Activated naive CD4-positive, alpha-beta T cell treated with anti-CD3 and anti-CD28 coated beads, Interleukin-2, amount 10 ng/mL, durations not matched to agents 7 days and 5 days (primary cell): ENCODE data around the gene AHI1.

Experiments
- CTCF ChIA-PET: fragments of 350-600 bp; sonication (Branson Sonifier 250); formaldehyde crosslinking; loops from one replicate; lab custom pipeline; 2021; ENCODE audit warnings: antibody characterized with exemption; lab: Charles Lee
- DNase-seq: peaks from one replicate; pipeline ENCODE4 v3.0.0-alpha.2; 2020
- H3K27ac Mint-ChIP-seq: one replicate; pipeline ENCODE4 v1.8.0; 2021; ENCODE audit warnings: mild to moderate bottlenecking, moderate library complexity, mixed read lengths
- H3K27me3 Mint-ChIP-seq: one replicate; pipeline ENCODE4 v1.8.0; 2021; ENCODE audit warnings: mild to moderate bottlenecking, mixed read lengths
- H3K36me3 Mint-ChIP-seq: one replicate; pipeline ENCODE4 v1.8.0; 2021; ENCODE audit warnings: mixed read lengths
- H3K4me1 Mint-ChIP-seq: one replicate; pipeline ENCODE4 v1.8.0; 2021; ENCODE audit warnings: mixed read lengths
- H3K4me3 Mint-ChIP-seq: one replicate; pipeline ENCODE4 v1.8.0; 2021; ENCODE audit warnings: mild to moderate bottlenecking, moderate library complexity, mixed read lengths
- H3K9me3 Mint-ChIP-seq: one replicate; pipeline ENCODE4 v1.8.0; 2021; ENCODE audit warnings: mixed read lengths

AHI1 gene

GRCh38 chr6:135497412-135498184 is at the start of gene AHI1:
Gene AHI1, minus strand, starts transcription at chr6:135497740. Its CDS starts 5,503 bp downstream, at chr6:135492237.
- CTCF ChIA-PET = interaction anchor here (1.5 to 2.4 kb wide), 2 partner anchors 11 to 38 kb away, joined by 3 to 13 read pairs; no protein-coding TSS in a partner anchor
- Mint-ChIP-seq H3K4me1 (peaks cover 16% of the 10 kb centered on the region), H3K27ac (no peak within 1 kb of the TSS), H3K4me3 (no peak within 1 kb of the TSS), H3K27me3 (no peaks in the 10 kb centered on the region), H3K9me3 (no peaks in the 10 kb centered on the region), H3K36me3 (peaks cover 7% of the 10 kb centered on the region)
- peak; percentile 90 for DNase-seq

GRCh38 chr6:135546680-135547418 is 49.3 kb upstream of the AHI1 start:
- Mint-ChIP-seq H3K9me3 (peaks cover 2% of the 10 kb centered on the region), H3K27me3 (peaks cover 26% of the 10 kb centered on the region), H3K36me3 (peaks cover 4% of the 10 kb centered on the region), H3K4me1 (peaks cover 3% of the 10 kb centered on the region), H3K4me3 (no peak overlapping the region), H3K27ac (no peak overlapping the region)
- CTCF ChIA-PET = interaction anchor here (0.7 kb wide), 1 partner anchor 363 kb away, joined by 3 read pairs; no protein-coding TSS in a partner anchor
- no peak for DNase-seq

DNA sequence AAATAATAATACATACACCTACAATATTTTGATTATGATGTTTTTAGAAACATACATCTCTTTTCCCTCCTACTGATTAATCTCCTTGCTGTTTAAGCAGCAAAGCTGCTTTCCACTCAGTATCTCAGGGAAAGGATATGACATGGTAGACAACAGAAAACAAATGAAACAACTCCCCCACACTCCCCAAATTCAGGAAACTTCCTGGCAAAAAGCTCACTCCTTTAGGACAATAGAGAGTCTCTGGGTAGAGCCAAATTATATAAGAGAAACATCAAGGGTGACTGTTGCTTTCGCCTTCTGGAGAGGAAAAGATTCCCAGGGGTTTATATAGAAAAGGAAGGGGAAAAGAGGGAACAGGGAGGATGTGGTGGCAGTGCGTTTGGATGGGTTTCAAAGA is 48.7 kb upstream of the AHI1 start:
- Mint-ChIP-seq H3K4me3 (no peak overlapping the region), H3K36me3 (peaks cover 5% of the 10 kb centered on the region)
- CTCF ChIA-PET = no interaction called here

DNA sequence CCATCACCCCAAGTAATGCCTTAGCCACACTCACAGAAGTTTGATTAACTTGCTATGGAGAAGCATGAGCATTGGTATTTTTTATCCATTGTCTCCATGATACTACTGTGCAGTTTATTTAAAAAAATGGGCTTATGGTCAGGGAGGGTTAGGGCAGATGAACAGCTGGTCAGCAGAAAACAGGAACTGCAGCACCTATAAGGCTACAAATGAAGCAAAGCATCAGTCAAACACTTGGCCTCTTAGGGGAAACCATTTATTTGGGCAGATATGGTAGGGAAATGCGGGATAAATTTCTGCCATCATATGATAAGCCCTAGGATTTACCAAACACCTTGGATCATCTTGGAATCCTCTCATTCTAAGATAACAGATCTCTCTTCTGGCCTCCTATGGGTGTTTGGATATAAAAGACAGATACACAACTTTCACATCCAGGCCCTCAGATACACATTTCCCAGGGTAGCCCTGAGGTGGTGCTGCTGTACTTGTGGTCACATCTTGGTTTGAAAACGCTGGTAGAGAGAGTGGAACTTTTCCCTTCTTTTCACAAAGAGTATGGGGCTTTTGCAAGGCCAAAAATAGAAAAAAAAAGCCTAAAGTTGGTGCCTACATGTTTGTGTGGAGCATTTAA is 42.8 kb upstream of the AHI1 start:
- H3K9me3 Mint-ChIP-seq = peaks cover 4% of the 10 kb centered on the region
- peak; percentile 47 for DNase-seq
- H3K36me3 Mint-ChIP-seq = peaks cover 7% of the 10 kb centered on the region
- H3K4me3 Mint-ChIP-seq = no peak overlapping the region
- CTCF ChIA-PET = interaction anchor here (0.6 to 4.4 kb wide), 11 partner anchors 34 to 778 kb away, joined by 3 to 23 read pairs (median 4); no protein-coding TSS in a partner anchor
- H3K4me1 Mint-ChIP-seq = peaks cover 31% of the 10 kb centered on the region
- H3K27ac Mint-ChIP-seq = no peak overlapping the region
- H3K27me3 Mint-ChIP-seq = peaks cover 26% of the 10 kb centered on the region

More for the DNA sequence above, 48.7 kb upstream of the AHI1 start:
- peaks cover 3% of the 10 kb centered on the region for H3K4me1 Mint-ChIP-seq
- no peak overlapping the region for H3K27ac Mint-ChIP-seq
- H3K27me3 Mint-ChIP-seq = peaks cover 31% of the 10 kb centered on the region
- peaks cover 2% of the 10 kb centered on the region for H3K9me3 Mint-ChIP-seq
- DNase-seq = no peak

- DNase-seq = peak; percentile 34
- CTCF ChIA-PET = interaction anchor here (1.3 to 4.4 kb wide), 5 partner anchors 39 to 689 kb away, joined by 3 to 40 read pairs (median 6); no protein-coding TSS in a partner anchor
- peaks cover 29% of the 10 kb centered on the region for H3K4me1 Mint-ChIP-seq
- peak overlapping the region; percentile 61 for H3K27ac Mint-ChIP-seq
- peaks cover 7% of the 10 kb centered on the region for H3K36me3 Mint-ChIP-seq
- H3K27me3 Mint-ChIP-seq = peaks cover 20% of the 10 kb centered on the region
- no peak overlapping the region for H3K4me3 Mint-ChIP-seq
- H3K9me3 Mint-ChIP-seq = peaks cover 4% of the 10 kb centered on the region
Observed at GRCh38 chr6:135537741-135538301, 40.3 kb upstream of the AHI1 start.

DNA sequence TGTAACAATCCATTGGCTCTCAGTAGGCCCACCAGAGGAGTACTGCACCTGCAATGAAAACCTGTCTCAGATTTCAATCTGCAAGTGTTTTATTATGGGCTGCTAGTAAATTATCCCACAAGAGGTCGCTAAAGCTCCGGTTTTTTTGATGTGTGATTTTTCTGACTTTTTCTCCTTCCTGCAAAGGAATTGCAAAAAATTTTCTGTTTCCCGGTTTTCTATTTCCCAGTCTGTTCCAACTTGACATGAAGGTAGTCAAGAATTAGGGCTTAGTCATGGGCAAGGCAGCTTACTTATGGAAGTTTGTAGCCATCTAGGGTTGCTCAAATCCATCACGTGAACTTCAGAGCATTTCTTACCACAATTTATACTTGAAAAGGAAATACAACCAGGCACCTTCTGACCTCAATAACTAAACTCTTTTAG is 38.5 kb upstream of the AHI1 start:
- Mint-ChIP-seq H3K9me3 (peaks cover 2% of the 10 kb centered on the region), H3K36me3 (peaks cover 2% of the 10 kb centered on the region), H3K4me3 (peak overlapping the region; percentile 13), H3K4me1 (peaks cover 29% of the 10 kb centered on the region), H3K27me3 (peaks cover 6% of the 10 kb centered on the region), H3K27ac (no peak overlapping the region)
- DNase-seq = no peak
- CTCF ChIA-PET = interaction anchor here (0.6 to 4.1 kb wide), 29 partner anchors 10 to 713 kb away, joined by 3 to 40 read pairs (median 4); no protein-coding TSS in a partner anchor

- DNase-seq = no peak
- no peak overlapping the region for H3K4me3 Mint-ChIP-seq
- H3K9me3 Mint-ChIP-seq = peaks cover 2% of the 10 kb centered on the region
- peaks cover 2% of the 10 kb centered on the region for H3K36me3 Mint-ChIP-seq
- CTCF ChIA-PET = interaction anchor here (0.6 to 4.1 kb wide), 22 partner anchors 9 to 692 kb away, joined by 3 to 40 read pairs (median 5); no protein-coding TSS in a partner anchor
- no peaks in the 10 kb centered on the region for H3K27me3 Mint-ChIP-seq
- H3K27ac Mint-ChIP-seq = no peak overlapping the region
- H3K4me1 Mint-ChIP-seq = peaks cover 20% of the 10 kb centered on the region
Observed at GRCh38 chr6:135534773-135535380, 37.3 kb upstream of the AHI1 start.

DNA sequence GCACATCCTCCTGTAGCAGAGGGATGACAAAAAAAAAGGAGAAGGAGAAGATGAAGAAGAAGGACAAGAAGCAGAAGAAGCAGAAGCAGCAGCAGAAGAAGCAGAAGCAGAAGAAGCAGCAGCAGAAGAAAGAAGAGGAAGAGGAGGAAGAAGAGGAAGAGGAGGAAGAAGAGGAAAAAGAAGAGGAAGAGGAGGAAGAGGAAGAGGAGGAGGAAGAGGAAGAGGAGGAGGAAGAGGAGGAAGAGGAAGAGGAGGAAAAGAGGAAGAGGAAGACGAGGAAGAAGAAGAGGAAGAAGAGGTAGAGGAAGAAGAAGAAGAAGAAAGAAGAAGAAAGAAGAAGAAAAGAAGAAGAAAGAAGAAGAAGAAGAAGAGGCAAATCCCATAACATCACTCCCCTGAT is 35.0 kb upstream of the AHI1 start:
- DNase-seq = no peak
- peaks cover under 1% of the 10 kb centered on the region for H3K27me3 Mint-ChIP-seq
- H3K27ac Mint-ChIP-seq = no peak overlapping the region
- H3K4me1 Mint-ChIP-seq = peaks cover 13% of the 10 kb centered on the region
- no peak overlapping the region for H3K4me3 Mint-ChIP-seq
- H3K9me3 Mint-ChIP-seq = no peaks in the 10 kb centered on the region
- H3K36me3 Mint-ChIP-seq = no peaks in the 10 kb centered on the region
- CTCF ChIA-PET = no interaction called here

- H3K27ac Mint-ChIP-seq = no peak overlapping the region
- peaks cover 4% of the 10 kb centered on the region for H3K27me3 Mint-ChIP-seq
- no peaks in the 10 kb centered on the region for H3K9me3 Mint-ChIP-seq
- no peak for DNase-seq
- no peak overlapping the region for H3K4me3 Mint-ChIP-seq
- H3K4me1 Mint-ChIP-seq = peaks cover 10% of the 10 kb centered on the region
- no peaks in the 10 kb centered on the region for H3K36me3 Mint-ChIP-seq
- CTCF ChIA-PET = interaction anchor here (0.8 kb wide), 1 partner anchor 386 kb away, joined by 3 read pairs; no protein-coding TSS in a partner anchor
Observed at GRCh38 chr6:135531954-135532490, 34.5 kb upstream of the AHI1 start.

DNA sequence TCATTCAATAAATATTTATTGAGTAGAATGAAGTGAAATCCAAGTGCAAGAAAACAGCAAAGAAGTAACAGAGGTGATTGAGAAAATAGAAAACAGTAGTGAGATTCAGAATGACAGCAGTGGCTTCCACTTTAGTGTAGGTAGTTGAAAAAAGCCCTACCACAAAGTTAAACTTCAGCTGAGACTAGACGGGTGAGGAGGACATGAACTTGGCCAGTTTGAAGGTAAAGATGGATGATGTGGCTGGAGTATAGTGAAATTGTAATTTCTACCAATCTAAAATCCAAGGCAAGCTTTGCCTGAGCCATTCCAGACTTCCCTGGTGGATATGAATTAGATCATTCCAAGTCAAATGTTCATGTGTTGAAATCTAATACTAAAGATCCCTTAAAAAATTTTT is 32.6 kb upstream of the AHI1 start:
- peaks cover 4% of the 10 kb centered on the region for H3K27me3 Mint-ChIP-seq
- CTCF ChIA-PET = interaction anchor here (0.9 kb wide), 1 partner anchor 379 kb away, joined by 3 read pairs; no protein-coding TSS in a partner anchor
- no peak overlapping the region for H3K4me3 Mint-ChIP-seq
- no peak overlapping the region for H3K27ac Mint-ChIP-seq
- H3K9me3 Mint-ChIP-seq = no peaks in the 10 kb centered on the region
- DNase-seq = no peak
- H3K36me3 Mint-ChIP-seq = no peaks in the 10 kb centered on the region
- H3K4me1 Mint-ChIP-seq = no peaks in the 10 kb centered on the region

DNA sequence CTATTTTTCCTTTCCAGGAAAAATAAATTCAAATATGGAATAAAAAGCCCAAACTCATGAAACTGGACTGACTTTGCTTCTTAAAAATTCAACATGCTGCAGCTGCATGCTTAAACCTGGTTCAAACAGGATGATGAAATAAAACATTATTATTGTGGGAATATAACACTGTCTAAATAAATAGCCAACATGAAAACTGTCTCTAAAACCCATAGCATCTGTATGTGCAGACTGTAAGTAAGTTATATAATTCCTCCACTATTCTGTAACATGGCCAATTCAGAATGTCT is 30.4 kb upstream of the AHI1 start:
- H3K36me3 Mint-ChIP-seq = no peaks in the 10 kb centered on the region
- H3K4me3 Mint-ChIP-seq = no peak overlapping the region
- no peaks in the 10 kb centered on the region for H3K9me3 Mint-ChIP-seq
- no peak overlapping the region for H3K27ac Mint-ChIP-seq
- H3K4me1 Mint-ChIP-seq = peaks cover 5% of the 10 kb centered on the region
- DNase-seq = no peak
- CTCF ChIA-PET = no interaction called here
- H3K27me3 Mint-ChIP-seq = peaks cover 4% of the 10 kb centered on the region

GRCh38 chr6:135527116-135527959 is 29.8 kb upstream of the AHI1 start:
- Mint-ChIP-seq H3K27me3 (peaks cover 4% of the 10 kb centered on the region), H3K4me3 (no peak overlapping the region)
- CTCF ChIA-PET = interaction anchor here (0.7 kb wide), 1 partner anchor 1361 kb away, joined by 3 read pairs; no protein-coding TSS in a partner anchor

More at GRCh38 chr6:135527116-135527959, 29.8 kb upstream of the AHI1 start:
- Mint-ChIP-seq H3K9me3 (no peaks in the 10 kb centered on the region), H3K4me1 (peaks cover 5% of the 10 kb centered on the region), H3K27ac (no peak overlapping the region), H3K36me3 (no peaks in the 10 kb centered on the region)
- no peak for DNase-seq
